Panc1 (cell line): ENCODE results near the gene SULF2. TPM values are rescaled to one million over a fixed set of nuclear protein-coding genes. Genes with fewer than 3 reads are reported as not detected.

Experiments
- ATAC-seq: fragments of 200-7000 bp; cut with Tn5 transposase; 2 replicates; pipeline ENCODE4 v1.9.1; 2020; ENCODE audit warnings: mild to moderate bottlenecking, moderate library complexity
- BruUV-seq: library from RNA; stranded (reverse); fragments of 400-500 nt; replicated peaks from 2 replicates; lab custom pipeline; 2021; lab: Mats Ljungman, UMichigan
- CTCF ChIA-PET: fragments of 300-600 bp; sonication (Branson Sonifier 250); formaldehyde crosslinking; loops from one replicate; lab custom pipeline; 2022; ENCODE audit warnings: antibody characterized with exemption; lab: Charles Lee
- POLR2A ChIA-PET: fragments of 300-600 bp; sonication (Branson Sonifier 250); formaldehyde crosslinking; loops from one replicate; lab custom pipeline; 2022; ENCODE audit warnings: antibody characterized with exemption; lab: Charles Lee
- DNase-seq: peaks from one replicate; pipeline ENCODE4 v3.0.0-alpha.2; 2010; ENCODE audit warnings: low read depth, low spot score
- H3K27ac ChIP-seq: 2 replicates; pipeline ENCODE4 v1.5.1; 2011; ENCODE audit warnings: mild to moderate bottlenecking, low read length, inconsistent platforms
- H3K27me3 ChIP-seq: fragments of 200-500 bp; sonication (Bioruptor generic); 2 replicates; pipeline ENCODE4 v1.6.0; 2014; ENCODE audit warnings: low read length, inconsistent platforms; ENCODE audit not compliant: control insufficient read depth, insufficient read depth
- H3K36me3 ChIP-seq: fragments of 200-500 bp; sonication (Bioruptor generic); 2 replicates; pipeline ENCODE4 v1.5.1; 2014; ENCODE audit warnings: inconsistent platforms, mild to moderate bottlenecking, low read length, moderate library complexity; ENCODE audit not compliant: control insufficient read depth, insufficient read depth
- H3K4me1 ChIP-seq: 2 replicates; pipeline ENCODE4 v1.5.1; 2011; ENCODE audit warnings: inconsistent platforms, mild to moderate bottlenecking, low read length, moderate library complexity; ENCODE audit not compliant: control insufficient read depth, insufficient read depth
- H3K4me3 ChIP-seq, 2 experiments: 2 replicates each; pipeline ENCODE4 v1.5.1; 2011 to 2012; ENCODE audit warnings: low read depth in 2 of 2, low read length in 2 of 2, mild to moderate bottlenecking in 2 of 2, inconsistent platforms in 1 of 2, moderate library complexity in 1 of 2
- H3K9me3 ChIP-seq: fragments of 200-500 bp; sonication (Bioruptor generic); 2 replicates; pipeline ENCODE4 v1.5.1; 2014; ENCODE audit warnings: low read depth, mild to moderate bottlenecking, inconsistent platforms, low read length, moderate library complexity; ENCODE audit not compliant: control insufficient read depth, insufficient read depth
- POLR2AphosphoS5 ChIP-seq: IDR thresholded peaks from 2 replicates; pipeline ENCODE4 v1.6.1; 2012; ENCODE audit warnings: mild to moderate bottlenecking, low read depth, low read length, moderate library complexity
- SIN3A ChIP-seq: IDR thresholded peaks from 2 replicates; pipeline ENCODE4 v1.6.1; 2012; ENCODE audit warnings: low read depth, mild to moderate bottlenecking, low read length, moderate library complexity, borderline replicate concordance; ENCODE audit not compliant: insufficient read depth
- TCF7L2 ChIP-seq: IDR thresholded peaks from 2 replicates; pipeline ENCODE4 v1.6.1; 2011; ENCODE audit warnings: mild to moderate bottlenecking, low read depth, low read length, inconsistent platforms
- in situ Hi-C: cut with HindIII; loops from 2 replicates; pipeline ENCODE4 v1.10.0; 2016; ENCODE audit warnings: low sequenced_read_pairs, low pct_unique_long_range_greater_than_20kb
- intact Hi-C: fragments of 100-400 bp; cut with micrococcal nuclease; formaldehyde crosslinking; loops from one replicate; pipeline ENCODE4 v1.10.0; 2022; ENCODE audit not compliant: unreplicated experiment
- total RNA-seq: library from RNA; stranded (reverse); gene quantifications from one replicate; pipeline ENCODE4 v1.2.1, GENCODE V29; 2021; ENCODE audit not compliant: unreplicated experiment
- TF ChIP-seq, protein P1 (sequence below): fragments of 450-650 bp; IDR thresholded peaks from 2 replicates; pipeline ENCODE4 v1.5.1; 2017; ENCODE audit warnings: mild to moderate bottlenecking
- TF ChIP-seq, protein P2 (sequence below), 2 experiments: IDR thresholded peaks; 2 replicates each; pipeline ENCODE4 v1.6.1; 2011 to 2012; ENCODE audit warnings: low read depth in 2 of 2, control low read depth in 1 of 2, low read length in 1 of 2, mild to moderate bottlenecking in 1 of 2, moderate library complexity in 1 of 2; ENCODE audit not compliant: insufficient read depth in 1 of 2

SULF2 gene
- total RNA-seq, 1 experiment from 2014 or later: 1.4 TPM

DNA sequence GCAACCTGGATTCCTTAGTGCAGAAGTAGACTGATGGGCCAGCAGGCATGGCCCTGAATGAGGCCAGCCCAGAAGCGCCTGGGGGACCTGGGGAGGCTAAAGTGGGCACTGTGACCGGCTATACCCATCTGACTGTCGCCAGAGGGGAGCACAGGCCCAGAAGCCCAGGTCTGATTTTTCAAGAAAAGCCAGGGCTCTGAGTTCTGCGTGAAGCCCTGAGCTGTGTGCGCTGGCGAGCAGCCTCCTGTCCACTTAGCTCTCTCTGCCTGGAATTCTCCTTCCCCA, 111.7 kb downstream of the SULF2 start:
- DNase-seq (no peak), ATAC-seq (no peak)
- no TSS peak for BruUV-seq
- H3K9me3 ChIP-seq: no peaks in the 10 kb centered on the region
- H3K4me1 ChIP-seq: no peaks in the 10 kb centered on the region
- H3K27me3 ChIP-seq: no peaks in the 10 kb centered on the region
- intact Hi-C loops: no loop called here
- ChIA-PET POLR2A (no interaction called here), CTCF (no interaction called here)
- TF ChIP-seq, protein P1, sequence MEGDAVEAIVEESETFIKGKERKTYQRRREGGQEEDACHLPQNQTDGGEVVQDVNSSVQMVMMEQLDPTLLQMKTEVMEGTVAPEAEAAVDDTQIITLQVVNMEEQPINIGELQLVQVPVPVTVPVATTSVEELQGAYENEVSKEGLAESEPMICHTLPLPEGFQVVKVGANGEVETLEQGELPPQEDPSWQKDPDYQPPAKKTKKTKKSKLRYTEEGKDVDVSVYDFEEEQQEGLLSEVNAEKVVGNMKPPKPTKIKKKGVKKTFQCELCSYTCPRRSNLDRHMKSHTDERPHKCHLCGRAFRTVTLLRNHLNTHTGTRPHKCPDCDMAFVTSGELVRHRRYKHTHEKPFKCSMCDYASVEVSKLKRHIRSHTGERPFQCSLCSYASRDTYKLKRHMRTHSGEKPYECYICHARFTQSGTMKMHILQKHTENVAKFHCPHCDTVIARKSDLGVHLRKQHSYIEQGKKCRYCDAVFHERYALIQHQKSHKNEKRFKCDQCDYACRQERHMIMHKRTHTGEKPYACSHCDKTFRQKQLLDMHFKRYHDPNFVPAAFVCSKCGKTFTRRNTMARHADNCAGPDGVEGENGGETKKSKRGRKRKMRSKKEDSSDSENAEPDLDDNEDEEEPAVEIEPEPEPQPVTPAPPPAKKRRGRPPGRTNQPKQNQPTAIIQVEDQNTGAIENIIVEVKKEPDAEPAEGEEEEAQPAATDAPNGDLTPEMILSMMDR: no peak
- TF ChIP-seq POLR2AphosphoS5 (no peak), TCF7L2 (no peak), SIN3A (no peak)
- in situ Hi-C loops: no loop called here
- H3K36me3 ChIP-seq: no peaks in the 10 kb centered on the region
- no peak overlapping the region for H3K4me3 ChIP-seq
- no peak overlapping the region for H3K27ac ChIP-seq

DNA sequence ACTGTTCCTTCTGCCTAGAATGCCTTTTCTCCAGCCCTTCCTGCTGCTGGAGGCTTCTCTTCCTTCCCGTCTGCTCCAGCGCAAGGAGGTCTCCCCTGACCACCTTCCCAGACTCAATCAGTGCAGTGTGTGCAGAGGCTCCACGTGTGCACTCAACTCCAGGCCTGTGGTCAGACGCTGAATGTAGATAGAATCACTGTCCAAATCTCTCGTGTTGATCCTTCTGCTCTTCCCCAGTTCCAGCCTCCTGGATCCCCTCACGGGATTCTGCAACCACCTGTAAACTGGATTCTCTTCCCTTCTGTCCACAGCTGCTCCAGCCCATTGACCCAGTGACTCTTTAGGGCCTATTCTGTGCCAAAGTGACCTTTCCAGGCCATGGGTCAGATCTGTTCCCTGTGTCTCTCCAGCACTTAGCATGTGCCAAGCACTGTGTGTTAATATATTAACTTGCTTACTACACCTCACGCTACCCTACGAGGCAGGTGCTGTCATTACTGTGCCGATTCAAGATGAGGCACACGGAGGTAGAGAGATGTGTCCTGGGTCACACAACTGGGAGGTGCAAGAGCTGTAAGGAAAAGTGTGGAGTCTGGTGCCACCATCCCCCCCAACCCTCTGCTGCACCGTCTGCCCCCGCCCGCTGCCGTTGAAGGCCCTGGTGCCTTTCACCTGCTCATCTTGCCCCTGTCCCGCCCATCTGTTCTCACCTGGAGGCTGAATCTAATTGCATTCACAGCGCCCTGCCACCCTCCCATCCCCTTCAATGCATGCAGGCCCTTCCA, 112.2 kb downstream of the SULF2 start:
- Histone ChIP-seq H3K27me3 (no peaks in the 10 kb centered on the region), H3K4me1 (no peaks in the 10 kb centered on the region), H3K9me3 (no peaks in the 10 kb centered on the region), H3K36me3 (no peaks in the 10 kb centered on the region), H3K27ac (no peak overlapping the region), H3K4me3 (no peak overlapping the region)
- DNase-seq (no peak), ATAC-seq (no peak)
- no TSS peak for BruUV-seq
- CTCF ChIA-PET: no interaction called here
- TF ChIP-seq, protein P2, sequence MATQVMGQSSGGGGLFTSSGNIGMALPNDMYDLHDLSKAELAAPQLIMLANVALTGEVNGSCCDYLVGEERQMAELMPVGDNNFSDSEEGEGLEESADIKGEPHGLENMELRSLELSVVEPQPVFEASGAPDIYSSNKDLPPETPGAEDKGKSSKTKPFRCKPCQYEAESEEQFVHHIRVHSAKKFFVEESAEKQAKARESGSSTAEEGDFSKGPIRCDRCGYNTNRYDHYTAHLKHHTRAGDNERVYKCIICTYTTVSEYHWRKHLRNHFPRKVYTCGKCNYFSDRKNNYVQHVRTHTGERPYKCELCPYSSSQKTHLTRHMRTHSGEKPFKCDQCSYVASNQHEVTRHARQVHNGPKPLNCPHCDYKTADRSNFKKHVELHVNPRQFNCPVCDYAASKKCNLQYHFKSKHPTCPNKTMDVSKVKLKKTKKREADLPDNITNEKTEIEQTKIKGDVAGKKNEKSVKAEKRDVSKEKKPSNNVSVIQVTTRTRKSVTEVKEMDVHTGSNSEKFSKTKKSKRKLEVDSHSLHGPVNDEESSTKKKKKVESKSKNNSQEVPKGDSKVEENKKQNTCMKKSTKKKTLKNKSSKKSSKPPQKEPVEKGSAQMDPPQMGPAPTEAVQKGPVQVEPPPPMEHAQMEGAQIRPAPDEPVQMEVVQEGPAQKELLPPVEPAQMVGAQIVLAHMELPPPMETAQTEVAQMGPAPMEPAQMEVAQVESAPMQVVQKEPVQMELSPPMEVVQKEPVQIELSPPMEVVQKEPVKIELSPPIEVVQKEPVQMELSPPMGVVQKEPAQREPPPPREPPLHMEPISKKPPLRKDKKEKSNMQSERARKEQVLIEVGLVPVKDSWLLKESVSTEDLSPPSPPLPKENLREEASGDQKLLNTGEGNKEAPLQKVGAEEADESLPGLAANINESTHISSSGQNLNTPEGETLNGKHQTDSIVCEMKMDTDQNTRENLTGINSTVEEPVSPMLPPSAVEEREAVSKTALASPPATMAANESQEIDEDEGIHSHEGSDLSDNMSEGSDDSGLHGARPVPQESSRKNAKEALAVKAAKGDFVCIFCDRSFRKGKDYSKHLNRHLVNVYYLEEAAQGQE (IDR thresholded peaks at IDR 0.05; ENCODE audit: insufficient read depth in 1 of 2, low read depth in 2 of 2, low read length in 1 of 2): no peak
- TF ChIP-seq SIN3A (no peak), POLR2AphosphoS5 (no peak), TCF7L2 (no peak)
- TF ChIP-seq, protein P1: no peak
- in situ Hi-C loops: no loop called here
- intact Hi-C loops: no loop called here
- POLR2A ChIA-PET: no interaction called here
